Activated CD8-positive, alpha-beta memory T cell treated with anti-CD3 and anti-CD28 coated beads, Interleukin-2, amount 50 U/mL, for 48 hours (primary cell): ENCODE measurements around the gene EYA3.

Experiments
- DNase-seq: peaks from one replicate; pipeline ENCODE4 v3.0.0-alpha.2; 2020

EYA3 gene

DNA sequence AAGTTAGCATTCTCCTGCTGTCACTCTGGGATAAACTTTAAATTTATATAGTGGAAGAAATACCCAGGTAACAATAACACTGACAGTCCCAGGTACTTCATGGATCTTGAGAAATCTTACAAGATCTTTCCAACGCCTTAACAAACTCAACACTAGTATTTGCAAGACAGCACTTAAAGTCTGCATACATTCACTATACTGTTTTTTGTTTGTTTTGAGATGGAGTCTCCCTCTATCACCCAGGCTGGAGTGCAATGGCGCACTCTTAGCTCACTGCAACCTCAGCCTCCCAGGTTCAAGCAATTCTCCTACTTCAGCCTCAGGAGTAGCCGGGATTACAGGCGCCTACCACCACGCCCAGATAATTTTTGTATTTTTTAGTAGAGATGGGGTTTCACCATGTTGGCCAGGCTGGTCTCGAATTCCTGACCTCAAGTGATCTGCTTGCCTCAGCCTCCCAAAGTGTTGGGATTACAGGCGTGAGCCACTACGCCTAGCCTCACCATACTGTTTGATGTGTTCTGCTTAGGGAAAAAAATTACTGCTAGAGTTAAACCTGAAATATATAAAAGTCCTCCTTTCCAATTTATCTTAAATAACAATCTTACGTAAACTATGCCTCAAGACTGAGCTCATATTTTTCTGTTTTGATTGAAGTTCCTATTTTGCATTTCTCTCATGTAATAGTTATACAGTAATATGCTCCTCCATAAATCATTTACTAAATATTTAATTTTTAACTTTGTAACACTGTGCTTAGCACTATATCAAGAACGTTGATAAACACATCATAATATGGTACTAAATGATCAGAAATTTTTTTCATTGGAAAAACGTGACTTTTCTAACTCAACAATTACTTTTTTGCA is 17.5 kb downstream of the EYA3 start:
- DNase-seq, result no peak

DNA sequence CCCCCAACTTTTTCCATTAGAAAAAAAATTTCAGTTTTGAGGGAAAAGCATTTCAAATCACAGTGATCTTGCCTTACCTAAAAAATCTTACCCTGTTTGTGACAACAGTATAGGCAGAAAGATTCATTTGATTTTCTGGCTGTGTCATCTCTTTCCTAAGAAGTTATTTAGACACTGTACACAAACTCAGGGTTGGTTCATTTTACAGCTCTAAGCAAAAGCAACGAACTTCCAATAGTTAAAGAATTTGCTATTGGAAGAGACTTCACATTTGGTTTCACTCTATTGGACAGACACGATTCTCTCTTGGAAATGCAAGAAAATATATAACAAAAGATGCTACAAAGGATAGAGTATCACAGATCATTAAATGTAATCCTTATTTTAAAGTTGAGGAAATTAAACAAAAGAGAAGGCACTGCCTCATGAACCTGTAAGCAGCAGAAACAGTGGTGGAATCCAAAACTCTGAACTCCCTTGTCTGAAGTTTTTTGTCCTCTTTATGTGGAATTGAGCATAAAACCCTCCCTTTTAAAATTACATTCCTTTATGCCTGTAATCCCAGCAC is 20.8 kb downstream of the EYA3 start:
- DNase-seq, result no peak

DNA sequence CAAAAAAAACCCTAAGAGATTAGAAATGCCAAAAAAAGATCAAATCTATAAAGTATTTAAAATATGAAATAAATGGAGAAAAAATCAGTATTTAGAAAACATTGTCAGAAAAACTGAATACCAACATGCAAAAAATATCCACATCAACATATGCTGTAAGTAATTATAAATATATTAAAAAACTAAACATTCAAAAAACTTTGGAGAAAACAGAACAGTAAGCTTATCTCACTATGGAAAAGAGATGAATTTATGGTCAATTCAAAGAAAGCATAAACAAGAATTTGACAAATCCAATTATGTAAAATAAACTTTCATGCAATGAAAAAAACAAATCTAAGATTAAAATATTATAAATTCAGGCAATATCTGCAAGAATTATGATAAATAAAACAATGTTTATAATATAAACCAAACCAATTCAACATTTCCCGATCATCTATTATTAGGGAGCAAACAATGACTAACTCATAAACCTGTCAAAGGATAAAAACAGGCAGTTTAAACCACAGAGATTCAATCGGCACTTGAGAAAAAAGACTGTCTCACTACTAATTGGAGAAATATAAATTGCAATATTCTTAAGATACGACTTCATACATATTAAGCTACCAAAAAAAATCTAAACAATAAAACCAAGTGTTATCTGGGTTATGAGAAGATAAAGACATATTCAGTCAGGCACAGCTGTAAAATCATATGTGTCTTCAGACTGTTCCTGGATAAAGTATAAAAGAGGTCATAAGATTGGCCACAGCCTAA is 21.8 kb downstream of the EYA3 start:
- no peak for DNase-seq

- no peak for DNase-seq
Measured at GRCh38 chr1:28064064-28064463, 24.3 kb downstream of the EYA3 start.

DNA sequence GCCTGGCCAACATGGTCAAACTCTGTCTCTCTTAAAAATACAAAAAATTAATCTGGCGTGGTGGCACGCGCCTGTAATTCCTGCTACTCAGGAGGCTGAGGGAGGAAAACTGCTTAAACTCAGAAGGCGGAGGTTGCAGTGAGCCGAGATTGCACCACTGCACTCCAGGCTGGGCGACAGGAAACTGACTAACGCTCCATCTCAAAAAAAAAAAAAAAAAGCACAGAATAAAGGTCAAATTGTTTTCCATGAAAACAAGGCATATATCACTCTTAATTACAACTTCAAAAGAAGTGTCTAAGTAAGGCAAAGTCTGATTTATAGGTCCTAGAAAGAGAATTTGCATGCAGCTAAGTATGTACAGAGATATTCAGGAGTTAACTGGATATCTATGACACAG is 25.6 kb downstream of the EYA3 start:
- DNase-seq, result no peak

DNA sequence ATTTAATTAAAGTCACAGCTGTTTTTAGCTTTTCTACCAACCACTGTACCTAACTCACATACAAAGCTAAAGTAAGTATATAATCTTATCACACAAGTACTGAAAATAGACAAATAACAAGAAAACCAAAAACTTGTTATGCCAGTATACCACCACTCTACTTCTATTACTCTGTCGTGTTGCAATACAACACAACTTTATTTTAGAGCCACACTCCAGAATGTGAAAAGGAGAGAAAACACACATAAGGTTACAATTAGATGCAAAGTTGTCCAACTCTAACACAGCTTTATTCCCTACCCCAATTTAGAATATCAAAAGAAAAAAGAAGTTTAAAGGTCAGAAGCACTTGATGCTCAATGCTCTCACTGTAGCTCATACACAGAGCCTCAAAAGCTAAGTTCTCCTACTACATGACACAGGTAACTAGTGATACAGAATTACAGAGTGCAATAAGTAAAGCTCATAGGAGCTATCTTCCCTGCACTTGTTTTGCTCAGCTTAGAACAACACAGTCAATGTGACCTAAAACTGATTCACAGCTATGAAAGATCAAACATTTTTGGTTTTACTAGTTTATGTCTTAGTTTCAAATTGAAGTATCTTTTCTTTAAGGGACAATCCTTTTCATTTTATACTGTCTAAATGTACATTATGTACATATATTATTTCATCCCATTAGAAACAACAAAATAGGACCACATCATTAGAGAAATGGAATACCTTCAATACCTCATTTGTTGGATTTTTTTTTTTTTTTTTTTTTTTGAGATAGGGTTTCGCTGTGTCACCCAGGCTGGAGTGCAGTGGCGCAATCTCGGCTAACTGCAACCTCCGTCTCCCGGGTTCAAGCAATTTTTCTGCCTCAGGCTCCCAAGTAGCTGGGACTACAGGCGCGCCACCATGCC is 29.2 kb downstream of the EYA3 start:
- no peak for DNase-seq

DNA sequence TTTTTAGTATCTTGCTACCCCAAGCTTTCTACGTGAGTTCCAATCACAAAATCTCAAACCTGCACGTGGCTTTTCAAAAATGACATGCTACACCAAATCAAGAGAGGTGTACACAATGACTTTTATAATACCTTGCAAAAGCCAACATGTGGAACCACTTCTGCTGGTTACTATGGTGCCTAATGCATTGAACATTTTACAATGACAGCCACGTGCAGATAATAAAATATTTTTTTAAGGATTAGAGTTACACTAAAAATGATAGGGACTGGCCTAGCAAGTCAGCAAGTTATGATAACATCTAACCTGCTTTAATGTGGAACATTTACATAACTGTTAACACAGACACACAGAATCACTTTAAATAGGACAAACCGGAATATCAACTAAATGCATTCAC is 30.2 kb downstream of the EYA3 start:
- DNase-seq, result no peak

- peak; percentile 74 for DNase-seq
Measured at GRCh38 chr1:28056129-28056925, 32.1 kb downstream of the EYA3 start.

GRCh38 chr1:28050776-28051175 is 37.6 kb downstream of the EYA3 start:
- DNase-seq, result no peak

DNA sequence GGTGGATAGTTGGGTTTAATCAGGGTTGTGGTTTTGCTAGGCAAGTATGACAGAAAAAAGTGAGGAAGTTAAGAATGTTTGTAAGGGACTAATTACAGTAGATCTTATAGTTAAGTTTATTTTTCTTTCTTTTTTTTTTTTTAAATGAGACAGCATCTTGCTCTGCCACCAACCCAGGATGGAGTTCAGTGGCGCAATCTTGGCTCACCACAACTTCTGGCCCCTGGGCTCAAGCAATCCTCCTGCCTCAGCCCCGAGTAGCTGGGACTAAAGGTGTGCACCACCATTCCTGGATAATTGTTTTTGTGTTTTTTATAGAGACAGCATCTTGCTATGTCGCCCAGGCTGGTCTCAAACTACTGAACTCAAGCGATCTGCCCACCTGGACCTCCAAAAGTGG is 41.7 kb downstream of the EYA3 start:
- no peak for DNase-seq

- DNase-seq, result no peak
Measured at GRCh38 chr1:28045777-28046176, 42.6 kb downstream of the EYA3 start.

DNA sequence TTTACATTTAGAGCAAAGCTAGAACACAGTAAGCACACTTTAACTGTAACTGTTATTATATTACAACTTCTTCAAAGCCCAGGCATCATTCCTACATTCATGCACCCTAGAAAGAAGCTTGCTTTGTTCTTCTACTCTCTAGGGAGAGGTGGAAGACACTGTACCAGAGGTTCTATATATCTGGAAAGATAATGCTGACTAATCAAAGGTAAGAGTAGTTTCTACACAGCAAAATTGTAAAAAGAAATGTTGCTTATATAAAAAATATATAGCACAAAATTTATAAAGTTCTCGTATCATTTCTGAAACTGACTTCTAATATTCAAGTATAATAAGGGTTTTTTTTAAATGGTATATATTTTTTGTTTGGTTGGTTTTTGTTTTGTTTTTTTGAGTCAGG is 44.0 kb downstream of the EYA3 start:
- DNase-seq, result no peak

DNA sequence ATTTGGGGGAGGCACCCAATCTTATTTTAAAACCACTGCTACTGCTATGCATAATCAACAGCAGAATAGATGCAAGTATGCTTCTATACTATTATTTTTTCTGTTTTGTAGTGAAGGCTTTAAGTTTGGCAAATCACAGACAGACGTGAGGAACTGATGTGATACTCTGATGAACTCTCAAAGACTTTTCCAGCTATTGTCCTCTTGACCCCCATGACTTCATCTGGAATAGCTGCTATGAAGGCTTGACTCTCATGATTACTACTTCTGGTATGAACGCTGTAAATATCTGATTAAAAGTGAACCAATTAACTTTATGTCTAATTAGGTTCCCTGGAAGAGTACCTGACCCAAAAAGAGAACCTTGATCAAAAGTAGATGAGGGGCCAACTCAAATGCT is 49.1 kb downstream of the EYA3 start:
- no peak for DNase-seq

GRCh38 chr1:28037946-28038345 is 50.5 kb downstream of the EYA3 start:
- DNase-seq, result no peak

DNA sequence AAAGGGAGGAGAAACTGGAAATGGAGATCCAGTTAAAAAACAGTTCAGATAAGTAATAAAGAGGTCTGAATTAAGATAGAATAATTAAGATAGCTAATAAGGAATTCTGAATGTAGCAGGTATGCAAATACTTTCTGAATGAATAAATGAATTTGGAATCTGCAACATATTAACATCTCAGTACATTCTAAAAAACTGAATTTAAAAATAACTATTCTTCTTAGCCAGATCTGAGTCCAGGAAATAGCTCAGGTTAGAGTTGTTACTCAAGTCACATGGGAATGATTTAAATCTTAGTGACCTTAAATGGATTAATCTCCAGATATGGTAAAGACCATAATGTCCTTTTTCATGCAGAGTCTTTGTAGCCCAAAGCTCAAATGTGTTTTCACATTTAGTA is 51.2 kb downstream of the EYA3 start:
- DNase-seq, result no peak

DNA sequence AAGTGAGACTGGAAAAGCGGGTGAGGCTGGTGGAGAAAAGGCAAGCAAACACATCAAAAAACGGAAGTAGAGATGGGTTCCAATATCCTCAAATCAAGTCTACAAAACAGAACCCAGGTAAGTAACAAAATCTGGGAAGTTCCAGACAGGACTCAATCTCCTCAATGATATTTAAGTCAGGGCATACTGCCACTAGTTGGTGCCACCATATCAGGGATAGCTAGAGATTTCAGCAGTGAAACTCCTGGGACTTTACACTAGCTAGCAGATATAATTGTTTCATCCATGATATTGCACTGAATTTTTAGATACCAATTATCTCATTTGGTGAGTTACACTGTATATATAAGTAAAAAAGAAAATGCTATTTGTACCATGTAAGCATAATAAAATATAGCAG is 52.0 kb downstream of the EYA3 start:
- no peak for DNase-seq

- no peak for DNase-seq
Measured at GRCh38 chr1:28035420-28035819, 53.0 kb downstream of the EYA3 start.

DNA sequence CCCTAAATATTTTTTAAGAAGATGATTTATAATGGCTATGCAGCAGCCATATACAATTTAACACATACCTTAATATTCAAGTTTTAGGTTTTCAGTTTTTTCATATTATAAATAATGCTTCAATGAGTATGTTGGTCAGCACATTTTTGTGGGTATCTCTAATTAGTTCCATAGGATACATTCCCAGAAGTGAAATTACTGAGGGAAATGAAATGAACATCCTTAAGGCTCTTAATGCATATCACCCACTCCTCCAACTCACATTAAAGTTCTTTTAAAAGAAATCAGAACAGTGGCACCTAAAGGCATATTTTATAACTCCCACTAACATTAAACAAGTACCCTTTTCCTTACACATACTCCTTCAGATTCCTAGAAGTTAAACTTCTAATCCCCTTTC is 56.1 kb downstream of the EYA3 start:
- DNase-seq, result no peak

DNA sequence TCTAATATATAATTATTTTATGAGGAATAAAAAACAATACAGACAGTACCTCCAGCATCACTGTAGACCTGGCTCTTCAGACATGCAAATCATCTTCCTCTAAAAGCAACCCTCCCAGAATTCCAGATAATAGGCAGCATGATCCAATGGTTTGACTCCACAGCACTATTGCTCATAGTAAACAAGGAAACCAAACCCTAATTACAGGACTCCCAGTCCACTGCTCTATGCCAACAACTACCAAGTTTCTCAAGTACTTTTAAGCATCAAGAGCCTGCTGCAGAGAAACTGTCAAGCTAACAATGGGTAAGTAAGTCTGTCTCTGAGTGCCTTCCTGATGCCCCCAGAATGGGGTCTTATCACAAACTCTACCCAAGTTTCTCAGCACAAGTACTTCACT is 57.2 kb downstream of the EYA3 start:
- no peak for DNase-seq

DNA sequence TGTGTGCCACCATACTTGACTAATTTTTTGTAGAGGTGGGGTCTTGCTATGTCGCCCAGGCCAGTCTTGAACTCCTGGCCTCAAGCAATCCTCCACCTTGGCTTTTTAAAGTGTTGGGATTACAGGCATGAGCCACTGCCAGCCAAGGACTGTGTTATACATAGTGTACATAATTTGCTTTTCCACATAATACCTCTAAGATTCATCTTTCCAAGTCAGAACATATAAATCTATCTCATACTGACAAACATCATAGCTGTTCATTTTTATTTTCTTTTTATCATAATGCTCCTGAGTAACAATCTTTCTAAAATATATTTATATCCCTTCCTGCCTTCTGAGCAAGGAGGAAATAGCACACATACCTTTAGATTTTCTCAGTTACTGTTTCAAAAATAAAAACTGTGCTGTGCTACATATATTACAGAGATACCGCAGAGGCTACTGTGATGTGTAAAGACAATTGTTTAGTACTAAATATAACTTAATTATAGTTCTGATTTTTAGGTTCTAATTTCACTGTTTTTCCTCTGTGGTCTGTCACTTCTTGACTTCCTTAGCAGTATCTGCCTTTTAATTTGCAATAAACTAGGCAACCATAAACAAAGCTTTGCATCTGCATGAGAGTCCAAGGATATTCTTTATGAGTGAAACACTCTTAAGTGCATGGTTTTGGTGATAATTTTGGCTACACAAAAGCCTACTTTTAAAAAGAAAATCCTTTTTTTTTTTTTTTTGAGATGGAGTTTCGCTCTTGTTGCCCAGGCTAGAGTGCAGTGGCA is 59.3 kb downstream of the EYA3 start:
- no peak for DNase-seq

GRCh38 chr1:28027660-28028059 is 60.8 kb downstream of the EYA3 start:
- no peak for DNase-seq
